ENCODE data around the gene AK1. TPM values are rescaled to one million over a fixed set of nuclear protein-coding genes. Genes with fewer than 3 reads are reported as not detected.
A peak's percentile ranks its signal among the peaks of the same experiment; 100 is the strongest.

AK1 gene
- total and polyA plus RNA-seq, 2 of the 13 experiments (the other 11 are each of a cell fraction or from before 2014, with no cell fraction given), result 19.1 to 32.8 TPM

- TF ChIP-seq ZNF883 (CRISPR knock-in tag; IDR thresholded peaks at IDR 0.05; ENCODE audit: not compliant biosample characterization), result no peak
- TF ChIP-seq NFE2 (CRISPR knock-in tag; IDR thresholded peaks at IDR 0.05), result no peak
- TF ChIP-seq ZNF235 (CRISPR knock-in tag; IDR thresholded peaks at IDR 0.05; ENCODE audit: borderline replicate concordance), result no peak
- TF ChIP-seq ZNF788 (CRISPR knock-in tag; IDR thresholded peaks at IDR 0.05; ENCODE audit: borderline replicate concordance), result no peak; the same call in 1 of the 2 replicates
- TF ChIP-seq ARNT (IDR thresholded peaks at IDR 0.05), result no peak
- no peak for TF ChIP-seq ZNF841 (CRISPR knock-in tag; IDR thresholded peaks at IDR 0.05; ENCODE audit: borderline replicate concordance)
- TF ChIP-seq GLI4 (CRISPR knock-in tag; IDR thresholded peaks at IDR 0.05; ENCODE audit: borderline replicate concordance), result no peak
- TF ChIP-seq MYC (CRISPR knock-in tag; IDR thresholded peaks at IDR 0.05; ENCODE audit: borderline replicate concordance), result peak; percentile 76; the same call in 1 of the 2 replicates
- TF ChIP-seq TEF (CRISPR knock-in tag; IDR thresholded peaks at IDR 0.05), result no peak
- TF ChIP-seq, protein P1, sequence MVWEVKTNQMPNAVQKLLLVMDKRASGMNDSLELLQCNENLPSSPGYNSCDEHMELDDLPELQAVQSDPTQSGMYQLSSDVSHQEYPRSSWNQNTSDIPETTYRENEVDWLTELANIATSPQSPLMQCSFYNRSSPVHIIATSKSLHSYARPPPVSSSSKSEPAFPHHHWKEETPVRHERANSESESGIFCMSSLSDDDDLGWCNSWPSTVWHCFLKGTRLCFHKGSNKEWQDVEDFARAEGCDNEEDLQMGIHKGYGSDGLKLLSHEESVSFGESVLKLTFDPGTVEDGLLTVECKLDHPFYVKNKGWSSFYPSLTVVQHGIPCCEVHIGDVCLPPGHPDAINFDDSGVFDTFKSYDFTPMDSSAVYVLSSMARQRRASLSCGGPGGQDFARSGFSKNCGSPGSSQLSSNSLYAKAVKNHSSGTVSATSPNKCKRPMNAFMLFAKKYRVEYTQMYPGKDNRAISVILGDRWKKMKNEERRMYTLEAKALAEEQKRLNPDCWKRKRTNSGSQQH (CRISPR knock-in tag; IDR thresholded peaks at IDR 0.05; ENCODE audit: low read depth), result 0 out of 2 replicates have a peak, but pooled peaks have one; percentile 56
- peak; percentile 38; the same call in 1 of the 2 replicates for TF ChIP-seq FOXA3 (CRISPR knock-in tag; IDR thresholded peaks at IDR 0.05)
- no peak for TF ChIP-seq ZNF709 (CRISPR knock-in tag; IDR thresholded peaks at IDR 0.05)
- TF ChIP-seq ZNF251 (CRISPR knock-in tag; IDR thresholded peaks at IDR 0.05), result no peak
- TF ChIP-seq, protein P2, sequence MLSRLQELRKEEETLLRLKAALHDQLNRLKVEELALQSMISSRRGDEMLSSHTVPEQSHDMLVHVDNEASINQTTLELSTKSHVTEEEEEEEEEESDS (CRISPR knock-in tag; IDR thresholded peaks at IDR 0.05; ENCODE audit: borderline replicate concordance), result no peak
- TF ChIP-seq SOX13 (IDR thresholded peaks at IDR 0.05), result no peak
- TF ChIP-seq SOX13 (CRISPR knock-in tag; conservative IDR thresholded peaks at IDR 0.05 in 1 of 2, IDR thresholded peaks at IDR 0.05 in 1 of 2), result 0 out of 4 replicates have a peak, but pooled peaks of 1 of the 2 experiments have one; percentile 35
- no peak for TF ChIP-seq ZNF318 (CRISPR knock-in tag; IDR thresholded peaks at IDR 0.05)
- TF ChIP-seq MXD4 (CRISPR knock-in tag; IDR thresholded peaks at IDR 0.05), result 0 out of 2 replicates have a peak, but pooled peaks have one; percentile 64
- no peak for TF ChIP-seq NFRKB (IDR thresholded peaks at IDR 0.05)
- TF ChIP-seq SRY (CRISPR knock-in tag; IDR thresholded peaks at IDR 0.05), result no peak
Measured at GRCh38 chr9:127825319-127826051, 52.0 kb downstream of the AK1 start (continued).

Data from HepG2 (cell line).